GM18909 (cell line): ENCODE results near the gene ACACA.

Experiments used
- ATAC-seq: cut with Tn5 transposase; IDR thresholded peaks from one replicate; pipeline ENCODE4 v1.9.1; 2021; ENCODE audit warnings: mild to moderate bottlenecking; ENCODE audit not compliant: unreplicated experiment, poor library complexity

The ACACA gene

GRCh38 chr17:37299257-37299980 lies 107.2 kb downstream of the ACACA start:
- no peak for ATAC-seq

DNA sequence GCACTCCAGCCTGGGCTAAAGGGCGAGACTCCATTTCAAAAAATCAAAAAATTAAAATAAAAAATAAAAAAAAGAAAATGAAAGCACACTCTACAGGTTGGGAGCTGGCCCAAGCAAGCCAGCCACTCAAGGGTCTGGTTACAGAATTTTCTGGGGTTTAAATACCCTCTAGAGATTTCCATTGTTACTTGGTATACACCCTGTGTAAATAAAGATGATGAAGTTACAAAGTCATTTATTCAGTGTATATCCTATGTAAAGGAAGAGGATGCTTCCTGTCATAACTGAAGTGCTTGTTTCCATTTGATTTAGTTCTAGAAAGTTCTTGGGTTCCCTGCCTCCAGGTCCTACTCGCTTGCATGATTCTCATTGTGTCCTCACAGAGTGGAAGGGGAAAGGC lies 110.7 kb downstream of the ACACA start:
- no peak for ATAC-seq

DNA sequence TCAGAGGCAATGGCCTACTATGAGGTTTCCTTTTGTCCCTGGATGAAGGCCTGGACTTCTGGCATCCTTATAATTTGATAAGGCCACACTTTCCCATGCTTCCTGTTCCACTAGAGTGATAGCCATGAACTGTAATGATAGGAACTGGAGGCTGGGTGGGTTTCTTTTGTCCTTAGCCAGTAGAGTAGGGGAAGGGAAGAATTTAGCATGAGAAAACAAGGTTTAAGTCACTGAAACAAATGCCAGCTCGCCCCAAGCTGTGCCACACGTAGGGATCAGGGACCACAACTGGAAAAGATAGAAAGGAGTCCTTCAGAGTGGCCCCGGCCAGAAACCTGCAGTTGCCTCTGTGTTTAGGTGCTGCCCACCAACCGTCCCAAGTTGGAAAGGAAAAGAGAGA lies 111.7 kb downstream of the ACACA start:
- ATAC-seq, result no peak

- ATAC-seq, result no peak
These were observed 112.9 kb downstream of the ACACA start for GRCh38 chr17:37293770-37294169.

DNA sequence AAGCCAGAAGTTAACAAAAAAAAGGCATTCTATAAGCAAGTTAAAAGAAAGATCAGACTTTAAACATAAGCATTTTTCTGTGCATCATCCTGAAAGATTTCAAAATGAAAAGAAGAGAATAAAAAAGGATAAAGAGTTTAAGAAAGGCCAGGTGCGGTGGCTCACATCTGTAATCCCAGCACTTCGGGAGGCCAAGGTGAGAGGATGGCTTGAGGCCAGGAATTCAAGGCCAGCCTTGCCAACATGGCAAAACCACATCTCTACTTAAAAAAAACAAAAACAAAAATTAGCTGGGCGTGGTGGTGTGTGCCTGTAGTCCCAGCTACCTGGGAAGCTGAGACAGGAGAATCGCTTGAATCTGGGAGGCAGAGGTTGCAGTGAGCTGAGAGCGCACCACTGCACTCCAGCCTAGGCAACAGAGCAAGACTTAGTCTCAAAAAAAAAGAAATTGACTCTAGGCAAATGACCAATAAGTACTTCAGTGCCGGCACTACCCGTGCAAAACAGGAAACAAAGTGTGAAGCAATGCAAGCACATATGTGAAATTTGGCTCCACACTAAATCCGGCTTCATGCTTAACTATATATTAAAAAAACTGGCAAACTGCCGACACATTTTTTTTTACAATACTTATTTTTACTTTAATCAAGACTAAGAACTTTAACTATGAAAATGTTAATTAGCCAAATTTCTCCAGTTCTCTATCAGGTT lies 114.1 kb downstream of the ACACA start:
- ATAC-seq, result no peak

GRCh38 chr17:37291351-37291750 lies 115.3 kb downstream of the ACACA start:
- no peak for ATAC-seq

DNA sequence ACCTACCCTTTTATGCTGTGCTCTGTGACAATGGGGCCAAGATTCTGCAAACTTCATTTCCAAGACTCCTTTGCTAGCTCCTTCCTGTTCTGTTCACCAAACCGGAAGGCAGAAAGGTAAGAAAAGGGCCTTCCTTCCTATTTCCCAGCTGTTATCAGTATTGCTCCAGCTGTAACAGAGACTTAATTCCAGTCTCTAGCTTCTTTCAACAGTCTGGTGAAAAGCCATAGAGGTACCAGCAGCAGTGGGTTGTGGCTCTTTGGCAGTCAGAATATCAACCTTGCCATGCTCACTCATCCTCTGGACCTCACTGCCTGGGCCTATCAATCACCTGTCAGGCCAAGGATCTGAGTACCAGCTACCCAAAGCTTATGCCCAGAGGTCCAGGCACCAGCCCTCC lies 120.2 kb downstream of the ACACA start:
- no peak for ATAC-seq

DNA sequence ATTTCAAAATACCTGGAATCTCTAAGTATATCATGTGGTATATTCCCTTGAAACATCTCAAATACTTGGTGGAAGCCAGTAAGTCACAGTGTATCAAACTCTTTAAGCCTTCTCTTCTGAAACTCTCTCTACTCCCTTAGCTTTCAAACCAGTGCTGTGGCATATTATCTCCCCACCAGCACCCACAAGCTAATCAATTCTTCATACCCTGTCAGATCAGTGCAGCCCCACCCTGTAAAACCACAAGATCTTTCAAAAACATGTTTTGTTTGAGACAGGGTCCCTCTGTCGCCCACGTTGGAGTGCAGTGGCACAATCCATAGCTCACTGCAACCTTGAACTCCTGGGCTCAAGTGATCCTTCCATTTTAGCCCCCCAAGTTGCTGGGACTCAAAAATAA lies 122.4 kb downstream of the ACACA start:
- no peak for ATAC-seq

DNA sequence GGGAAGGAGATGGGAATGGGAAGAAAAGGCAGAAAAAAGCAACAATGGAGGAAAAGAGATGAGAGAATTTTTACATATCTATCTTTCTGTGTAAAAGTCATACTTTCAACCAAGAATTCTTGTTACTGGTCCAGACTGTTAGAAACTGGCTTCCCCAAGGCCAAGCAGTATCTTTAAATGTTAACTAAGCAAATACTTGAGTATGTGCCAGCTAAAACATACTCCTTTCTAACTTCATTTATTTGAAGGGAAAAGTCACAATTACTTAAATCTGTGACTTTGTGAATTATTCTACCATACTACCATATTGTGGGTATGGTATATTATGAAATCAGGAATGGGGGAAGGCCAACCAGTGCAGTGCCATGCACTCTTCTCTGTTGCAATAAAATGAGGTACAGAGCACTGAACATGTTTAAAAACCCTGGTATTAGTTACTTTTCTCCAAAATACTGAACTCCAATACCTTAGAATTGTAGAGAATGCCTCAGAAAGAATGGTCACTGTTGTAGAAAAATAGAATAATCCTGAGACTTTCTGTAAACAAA lies 123.1 kb downstream of the ACACA start:
- no peak for ATAC-seq

GRCh38 chr17:37280841-37281240 lies 125.8 kb downstream of the ACACA start:
- no peak for ATAC-seq

DNA sequence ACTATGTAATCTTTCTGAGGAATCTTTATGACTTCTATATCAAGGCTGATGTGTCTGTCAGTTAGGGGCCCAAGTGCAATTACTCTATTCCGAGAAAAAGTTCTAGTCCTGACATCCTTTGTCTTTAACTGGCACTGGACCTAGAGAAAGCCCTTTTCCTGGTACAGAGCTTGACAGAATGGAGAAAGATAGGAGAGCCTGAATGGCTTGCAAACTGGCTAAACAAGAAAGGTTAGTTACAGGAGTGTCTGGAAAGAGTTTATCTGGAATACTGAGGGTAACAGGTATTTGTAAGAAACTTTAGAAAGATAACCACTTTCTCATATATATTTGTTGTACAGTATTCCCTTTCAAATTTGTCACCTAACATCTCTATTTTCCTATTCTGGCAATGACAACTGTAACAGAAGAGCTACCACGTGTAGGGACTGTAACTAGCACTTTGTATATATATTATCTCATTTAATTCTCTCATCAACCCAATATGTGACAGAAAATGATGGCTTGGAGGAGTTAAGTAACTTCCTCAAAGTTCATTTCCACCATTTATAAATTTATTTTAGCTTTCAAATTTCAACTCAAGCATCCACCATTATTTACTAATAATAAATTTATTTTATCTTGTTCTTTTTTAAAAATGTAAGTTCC lies 128.3 kb downstream of the ACACA start:
- ATAC-seq, result no peak

DNA sequence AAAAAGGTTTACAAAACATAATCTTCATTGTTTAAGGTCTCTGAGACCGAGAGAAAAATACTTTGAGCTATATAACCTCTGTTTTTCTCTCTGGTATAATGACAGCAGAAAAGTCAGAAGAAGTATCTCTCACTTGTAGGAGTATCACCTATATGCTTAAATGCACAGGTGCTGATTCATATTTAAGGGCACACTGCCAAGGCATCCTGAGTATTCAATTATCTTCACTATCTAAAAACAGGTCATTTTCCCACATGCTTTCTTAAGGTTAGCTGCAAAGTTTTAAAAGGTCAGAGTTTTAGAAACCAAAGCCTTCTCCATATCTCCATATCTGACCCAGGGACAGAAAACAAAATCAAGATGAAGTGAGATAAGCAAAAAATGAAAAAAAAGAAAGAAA lies 130.2 kb downstream of the ACACA start:
- ATAC-seq, result no peak

DNA sequence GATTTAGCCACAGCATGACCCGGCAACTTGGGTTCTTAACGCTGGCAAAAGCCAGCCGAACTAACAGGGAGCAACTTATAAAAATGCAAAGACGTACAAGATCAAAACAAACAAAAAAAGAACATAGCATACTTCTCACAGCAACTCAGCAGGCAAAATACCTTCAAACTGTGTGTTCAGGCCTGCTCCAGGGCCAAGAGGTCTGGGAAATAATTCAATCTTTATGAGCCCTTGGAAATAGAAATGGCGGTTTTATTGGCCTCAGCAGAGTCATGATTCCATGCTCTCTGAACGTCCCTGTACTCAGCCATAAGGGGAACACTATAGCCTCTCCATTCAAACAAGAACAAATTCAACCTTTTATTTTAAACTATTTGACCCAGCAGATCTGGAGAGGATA lies 132.2 kb downstream of the ACACA start:
- ATAC-seq, result no peak

DNA sequence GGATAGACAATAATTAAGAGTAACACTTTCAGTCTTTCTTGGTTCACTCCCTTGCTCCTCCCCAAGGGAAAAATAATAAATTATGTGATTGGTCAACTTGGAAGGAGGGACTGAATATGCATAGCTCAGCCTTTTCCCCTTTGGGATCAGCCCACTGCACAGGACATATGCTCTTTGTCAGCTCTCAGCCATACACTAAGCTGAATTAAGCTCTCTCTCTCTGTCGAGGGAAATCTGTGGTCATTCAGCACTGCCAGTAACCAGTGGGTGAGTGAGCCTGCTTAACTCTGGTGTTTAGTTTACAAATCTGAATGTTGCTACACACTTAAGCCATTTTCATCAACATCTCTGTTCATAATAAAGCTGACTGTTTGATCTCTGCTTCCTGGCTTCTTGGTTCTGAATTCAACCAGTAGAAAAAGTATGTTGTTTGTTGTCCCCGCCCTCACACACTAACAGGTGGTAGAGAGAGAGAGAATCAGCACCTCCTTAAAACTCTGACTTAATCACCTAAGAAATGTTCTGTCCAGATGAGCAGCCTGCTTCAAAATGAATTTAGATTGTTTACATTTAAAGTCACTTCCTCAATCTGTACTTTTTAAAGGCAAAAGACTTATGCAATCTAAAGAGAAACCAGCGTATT lies 133.1 kb downstream of the ACACA start:
- no peak for ATAC-seq

DNA sequence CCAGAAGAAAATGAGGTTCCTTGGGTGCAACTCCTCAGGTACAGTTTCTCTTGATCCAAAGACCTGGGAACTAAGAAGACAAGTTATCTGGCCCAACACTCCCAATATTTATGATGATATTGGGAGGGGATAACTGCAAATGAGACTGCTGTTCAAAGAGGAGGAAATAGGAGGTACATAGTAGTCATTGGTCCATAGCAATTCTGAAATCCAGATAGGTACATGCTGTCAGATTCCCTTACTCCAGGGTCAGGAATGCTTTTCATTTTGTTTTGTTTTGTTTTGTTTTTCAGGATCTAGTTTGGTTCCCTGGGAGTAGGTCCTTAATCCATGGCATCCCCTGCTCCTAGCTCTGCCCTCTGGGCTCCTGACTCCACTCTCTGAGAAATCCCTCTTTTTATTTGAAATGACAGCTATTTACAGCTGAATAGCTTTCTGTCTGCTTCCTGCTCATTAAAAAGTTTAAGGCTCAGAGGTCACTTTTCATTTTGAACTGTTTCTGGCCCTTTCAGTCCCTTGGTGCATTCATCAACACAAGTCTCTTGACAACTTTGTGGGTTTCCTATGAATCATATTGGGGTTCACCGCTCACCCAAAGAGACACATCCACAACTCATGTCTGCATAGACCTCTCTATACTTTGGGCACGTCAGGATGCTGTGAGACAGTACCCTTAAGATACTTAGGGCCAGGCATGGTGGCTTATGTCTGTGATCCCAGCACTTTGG lies 141.0 kb downstream of the ACACA start:
- no peak for ATAC-seq

- no peak for ATAC-seq
These were observed 145.3 kb downstream of the ACACA start for GRCh38 chr17:37261286-37261685.

- ATAC-seq, result no peak
These were observed 147.5 kb downstream of the ACACA start for GRCh38 chr17:37259030-37259735.

DNA sequence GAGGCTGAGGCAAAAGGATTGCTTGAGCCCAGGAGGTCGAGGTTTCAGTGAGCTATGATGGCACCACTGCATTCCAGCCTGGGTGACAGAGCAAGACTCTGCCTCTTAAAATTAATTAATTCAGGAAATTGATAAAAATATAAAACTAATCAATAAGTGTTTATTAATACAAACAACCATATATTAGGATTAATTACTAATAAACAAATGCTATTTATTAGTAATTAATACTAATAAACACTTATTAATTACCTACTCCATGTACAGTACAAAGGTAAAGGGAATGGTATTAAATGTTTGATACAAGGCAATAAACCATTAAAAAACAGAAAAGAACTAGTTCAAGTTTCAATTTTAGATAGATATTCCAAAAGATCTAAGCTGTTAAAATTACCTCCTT lies 150.0 kb downstream of the ACACA start:
- ATAC-seq, result no peak

- ATAC-seq, result no peak
These were observed 151.2 kb downstream of the ACACA start for GRCh38 chr17:37255432-37255831.

GRCh38 chr17:37247825-37248224 lies 158.8 kb downstream of the ACACA start:
- ATAC-seq, result no peak
